ENCODE data around the gene IDUA.
A peak's percentile ranks its signal among the peaks of the same experiment; 100 is the strongest.
"Not testable (repeated sequence)": the region's sequence is repeated elsewhere in the genome, so short reads cannot be mapped to it uniquely, and the experiment has no call there.

The IDUA gene

GRCh38 chr4:968221-968620, 18.6 kb upstream of the IDUA start:
- DNase-seq, result no peak

DNA sequence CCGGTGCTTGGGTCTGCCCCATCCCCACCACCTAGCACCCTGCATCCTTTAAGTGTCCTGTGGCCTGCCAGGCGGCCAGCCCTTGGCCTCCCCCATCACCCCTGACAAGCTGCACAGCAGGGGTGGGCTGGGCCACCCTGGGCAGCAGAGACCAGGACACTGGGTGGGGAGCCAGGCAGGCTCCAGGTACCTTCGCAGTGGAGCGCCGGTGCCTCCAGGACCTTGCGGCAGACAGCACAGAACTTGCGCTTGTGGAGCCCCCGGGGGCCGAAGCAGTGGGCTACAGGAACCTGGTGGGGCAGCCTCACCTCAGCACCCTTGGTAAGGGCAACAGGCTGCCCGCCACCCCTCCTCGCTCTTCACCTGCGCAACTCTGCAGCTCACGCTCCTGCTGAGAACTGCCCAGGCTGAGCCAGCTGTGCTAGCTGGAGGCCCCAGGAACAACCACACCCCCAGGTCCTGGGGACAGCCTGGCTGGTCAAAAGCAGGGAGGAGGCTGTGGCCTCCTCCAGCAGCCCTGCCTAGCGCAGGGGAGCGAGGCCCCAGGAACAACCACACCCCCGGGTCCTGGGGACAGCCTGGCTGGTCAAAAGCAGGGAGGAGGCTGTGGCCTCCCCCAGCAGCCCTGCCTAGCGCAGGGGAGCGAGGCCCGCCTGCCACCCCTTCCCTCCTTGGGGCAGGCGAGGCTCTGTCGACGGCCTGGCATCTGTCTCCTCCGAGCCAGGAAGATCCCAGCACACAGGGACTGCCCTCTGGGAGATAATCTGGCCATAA, 18.0 kb upstream of the IDUA start:
- DNase-seq, result no peak

DNA sequence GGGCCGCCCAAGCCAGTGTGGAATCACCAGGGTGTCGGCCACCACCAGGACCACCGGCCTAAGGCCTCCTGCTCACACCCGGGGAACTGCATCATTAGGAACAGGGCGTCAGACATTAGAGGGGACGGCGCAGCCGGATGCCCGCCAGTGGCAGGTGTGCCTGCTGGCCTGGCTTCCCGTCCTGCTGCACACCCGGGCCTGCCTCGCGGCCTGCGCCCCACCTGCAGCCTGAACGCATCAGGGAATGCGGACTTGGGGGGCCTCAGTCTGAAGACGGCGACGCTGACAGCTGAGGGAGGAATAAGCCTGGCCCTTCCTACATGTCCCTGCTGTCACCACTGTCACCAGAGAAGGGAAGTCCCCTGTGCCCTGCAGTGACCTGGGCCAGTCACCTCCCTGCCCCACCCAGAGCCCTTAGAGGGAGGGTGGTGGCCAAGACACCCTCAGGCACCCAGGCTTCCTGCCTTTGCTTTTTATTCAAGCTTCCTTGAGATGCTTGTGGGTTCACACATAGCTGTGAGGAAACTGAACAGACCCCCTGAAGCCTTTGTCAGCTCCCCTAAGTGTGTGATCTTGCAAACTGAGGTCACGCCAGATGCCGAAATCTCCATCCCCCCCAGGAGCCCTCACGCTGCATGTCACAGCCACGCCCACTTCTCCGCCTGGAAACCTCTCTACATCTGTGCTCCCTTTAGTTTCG, 16.6 kb upstream of the IDUA start:
- DNase-seq, result no peak

DNA sequence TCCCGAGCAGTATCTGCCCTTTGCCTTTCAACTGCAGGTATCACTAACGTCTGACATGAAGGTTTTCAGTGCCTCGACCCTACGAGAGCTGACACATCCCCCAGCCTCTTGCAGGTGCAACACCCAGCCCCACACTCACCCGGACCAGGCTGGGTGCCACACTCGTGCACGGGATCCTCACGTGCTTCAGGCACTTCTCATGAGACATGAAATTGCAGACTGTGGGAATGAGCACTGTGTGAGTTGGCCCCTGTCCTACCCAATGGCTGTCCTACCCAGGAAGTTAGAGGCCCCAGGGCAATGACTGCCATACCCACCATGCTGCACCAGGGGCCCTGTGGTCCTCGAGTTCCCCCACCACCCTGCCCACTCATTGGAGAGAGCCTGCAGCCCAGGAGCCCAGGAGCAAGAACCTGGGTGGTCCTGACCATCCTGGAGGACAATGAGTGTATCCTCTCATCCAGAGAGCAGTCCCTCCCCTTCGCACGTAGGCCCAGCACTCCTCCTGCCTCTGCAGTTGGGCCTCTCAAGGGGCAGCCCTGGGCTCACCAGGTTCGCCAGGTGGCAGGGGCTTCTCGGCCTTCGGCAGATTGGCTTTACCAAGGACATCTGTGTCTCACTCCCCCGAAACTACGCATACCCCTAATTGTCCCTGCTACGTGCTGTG, 15.9 kb upstream of the IDUA start:
- no peak for DNase-seq

DNA sequence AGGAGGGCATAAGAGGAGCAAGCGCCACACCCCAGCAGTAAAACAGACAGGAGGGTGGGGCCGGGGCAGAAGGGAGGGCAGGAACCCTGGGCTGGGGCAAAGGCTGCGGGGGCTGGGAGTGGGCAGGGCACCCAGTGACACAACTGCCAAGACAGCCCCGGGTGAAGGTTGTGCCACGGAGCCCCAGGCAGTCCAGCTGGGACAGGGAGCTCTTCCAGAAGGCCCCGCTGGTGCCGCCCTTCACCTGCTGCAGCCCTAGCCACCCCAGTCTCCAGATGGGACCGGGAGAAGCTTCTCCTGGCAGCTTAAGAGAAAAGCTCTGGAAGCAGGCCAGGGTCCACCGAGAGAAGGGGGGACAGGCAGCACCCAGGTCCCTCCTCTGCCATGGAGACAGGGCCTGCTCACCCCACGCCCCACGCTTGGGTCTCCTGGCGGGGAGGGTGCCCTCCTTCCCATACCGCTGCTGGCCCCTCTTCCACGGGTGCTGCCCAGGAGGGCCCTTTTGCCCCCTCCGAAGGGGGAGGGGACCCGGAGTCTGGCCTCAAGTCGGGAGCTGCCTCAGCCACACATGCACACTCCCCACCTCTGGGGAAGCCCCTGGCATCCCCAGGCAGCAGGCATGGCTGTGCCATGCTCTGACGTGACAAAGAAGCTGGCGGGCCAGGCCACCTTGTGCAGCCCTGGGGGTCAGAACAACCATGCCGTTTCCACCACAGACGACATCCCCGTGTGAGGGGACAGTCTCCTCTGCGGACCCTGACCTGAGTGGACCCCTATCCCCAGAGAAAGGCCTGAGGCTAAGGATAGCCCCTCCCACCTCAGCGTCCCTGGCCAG, 15.0 kb upstream of the IDUA start:
- DNase-seq, result no peak

DNA sequence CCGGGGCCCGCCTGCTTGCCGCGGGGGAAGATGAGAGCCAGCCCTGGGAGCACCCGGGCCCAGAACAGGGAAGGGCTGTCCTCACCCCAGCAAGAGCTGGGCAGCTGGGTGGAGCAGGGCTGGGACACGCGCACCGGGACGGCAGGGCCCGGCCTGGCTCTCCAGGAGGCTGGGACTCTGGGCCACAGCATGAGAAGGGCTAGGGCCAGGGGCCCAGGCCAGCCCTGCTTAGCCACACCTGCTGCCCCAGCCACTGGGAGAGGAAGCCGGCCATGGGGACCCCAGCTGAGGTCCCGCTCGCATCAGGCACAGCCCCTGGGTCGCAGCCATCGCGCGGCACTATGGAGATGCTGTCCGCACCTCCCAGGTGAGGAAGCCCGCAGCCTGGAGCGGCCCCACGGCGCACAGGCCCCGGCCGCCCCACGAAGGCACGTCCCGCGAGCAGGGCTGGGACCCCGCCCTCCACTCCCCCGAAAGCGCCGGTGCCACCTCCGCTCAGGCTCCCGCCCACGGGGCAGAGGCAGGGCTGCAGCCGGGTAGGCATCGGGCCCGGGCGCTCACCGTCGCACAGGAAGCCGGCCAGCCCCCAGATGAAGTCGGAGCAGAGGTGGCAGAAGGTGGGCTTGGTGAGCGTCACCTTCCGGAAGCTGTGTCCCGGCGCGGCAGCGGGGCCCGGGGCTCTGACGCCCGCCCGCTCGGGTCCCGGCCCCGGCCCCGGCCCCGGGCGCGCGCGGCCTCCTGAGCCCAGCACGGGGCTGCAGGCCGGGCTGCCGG, 14.0 kb upstream of the IDUA start:
- no peak for DNase-seq

DNA sequence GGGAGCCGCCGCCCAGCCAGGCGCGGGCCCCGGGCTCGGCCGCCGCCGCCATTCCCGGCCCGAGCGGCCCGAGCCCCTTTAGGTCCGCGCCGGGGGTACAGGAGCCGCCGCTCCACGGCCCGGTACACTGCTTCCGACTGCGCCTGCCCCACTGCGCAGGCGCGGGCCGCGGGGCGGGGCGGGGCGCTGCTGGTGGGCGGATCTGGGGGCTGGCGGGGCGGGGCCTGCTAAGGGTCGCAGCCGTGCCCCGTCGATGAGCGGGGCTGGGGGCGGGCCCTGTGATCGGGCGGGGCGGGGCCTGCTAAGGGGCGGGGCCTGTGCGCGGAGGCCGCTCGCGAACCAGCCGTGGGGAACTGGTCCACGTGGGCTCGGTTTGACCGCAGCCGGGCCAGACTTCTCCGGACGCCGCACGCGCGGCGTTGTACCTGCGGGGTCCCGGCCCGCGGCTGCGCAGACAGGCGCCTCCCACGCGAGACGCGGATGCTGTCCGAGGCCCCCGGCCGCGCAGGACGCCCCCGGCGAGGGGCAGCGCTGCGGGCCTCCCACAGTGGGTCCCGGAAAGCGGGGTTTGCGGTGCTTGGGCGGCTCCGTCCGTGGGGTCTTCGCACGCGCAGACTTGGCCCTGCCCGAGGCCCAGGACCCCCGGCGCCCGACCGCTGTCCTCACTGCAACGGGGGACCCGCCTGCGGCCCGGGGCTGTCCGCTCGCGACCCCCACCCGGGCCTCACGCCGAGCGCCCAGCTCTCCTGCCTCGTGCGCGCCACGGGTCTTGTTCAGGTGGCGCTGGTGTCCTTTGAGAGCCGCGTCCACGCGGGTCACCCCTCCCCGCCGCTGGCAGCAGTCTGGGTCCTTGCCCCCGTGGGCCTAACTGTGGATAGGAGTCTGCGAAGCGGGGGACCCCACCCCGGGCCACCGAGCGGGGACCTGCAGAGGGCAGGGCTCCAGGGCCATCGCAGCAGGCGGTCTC, 13.1 kb upstream of the IDUA start, which contains the start of gene DGKQ:
TSS of gene DGKQ (minus strand) at position 139 of the 967 bp plus-strand sequence. CDS start at position 52, 87 bp downstream.
- DNase-seq, result peak; percentile 24

GRCh38 chr4:974668-975067, 12.2 kb upstream of the IDUA start:
- DNase-seq, result no peak

DNA sequence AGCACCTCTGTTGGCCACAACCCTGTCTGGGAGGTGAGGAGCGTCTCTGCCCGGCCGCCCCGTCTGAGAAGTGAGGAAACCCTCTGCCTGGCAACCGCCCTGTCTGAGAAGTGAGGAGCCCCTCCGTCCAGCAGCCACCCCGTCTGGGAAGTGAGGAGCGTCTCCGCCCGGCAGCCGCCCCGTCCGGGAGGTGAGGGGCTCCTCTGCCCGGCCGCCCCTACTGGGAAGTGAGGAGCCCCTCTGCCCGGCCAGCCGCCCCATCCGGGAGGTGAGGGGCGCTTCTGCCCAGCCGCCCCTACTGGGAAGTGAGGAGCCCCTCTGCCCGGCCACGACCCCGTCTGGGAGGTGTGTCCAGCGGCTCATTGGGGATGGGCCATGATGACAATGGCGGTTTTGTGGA, 10.8 kb upstream of the IDUA start:
- DNase-seq, result not testable (repeated sequence)

GRCh38 chr4:978957-979701, 7.7 kb upstream of the IDUA start:
- DNase-seq, result no peak

DNA sequence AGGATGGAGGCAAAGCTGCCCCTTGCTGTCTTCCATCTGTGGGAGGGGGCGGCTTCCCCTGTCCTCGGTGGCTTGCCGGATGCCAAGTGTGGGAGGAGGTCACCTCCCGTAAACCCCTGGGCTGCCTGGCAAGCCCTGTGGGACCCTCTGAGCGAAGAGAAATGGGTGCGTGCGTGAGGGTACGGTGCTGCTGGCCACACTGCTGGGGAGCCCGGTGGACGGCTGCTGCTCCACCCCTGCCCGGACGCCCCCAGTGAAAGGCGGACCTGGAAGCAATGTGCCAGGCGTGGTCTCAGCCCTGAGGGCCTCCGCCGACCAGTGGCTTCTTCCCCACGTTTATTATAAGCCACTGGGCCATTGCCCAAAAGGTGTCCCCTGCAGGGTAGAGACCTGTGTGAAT, 4.6 kb upstream of the IDUA start:
- DNase-seq, result no peak

DNA sequence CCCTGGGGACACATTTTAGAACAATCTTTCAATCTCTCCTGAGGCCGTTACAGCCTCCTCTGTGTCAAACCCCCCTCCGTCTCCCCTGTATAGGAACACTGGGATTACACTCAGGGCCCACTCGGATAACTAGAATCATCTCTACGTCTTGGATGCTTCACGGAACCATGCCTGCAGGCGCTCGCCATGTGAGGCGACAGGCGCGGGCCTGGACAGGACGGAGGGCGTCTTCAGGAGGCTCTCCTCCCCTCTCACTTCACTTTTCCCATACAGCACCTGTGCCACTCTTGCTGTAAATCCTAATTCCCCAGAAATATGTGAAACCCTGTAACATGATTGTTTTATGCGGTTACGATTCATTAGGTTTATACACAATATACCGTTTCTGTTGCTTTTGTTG, 4.0 kb upstream of the IDUA start:
- DNase-seq, result no peak

GRCh38 chr4:984336-985054, 2.3 kb upstream of the IDUA start:
- DNase-seq, result no peak

GRCh38 chr4:985123-985830, 1.6 kb upstream of the IDUA start:
- no peak for DNase-seq

DNA sequence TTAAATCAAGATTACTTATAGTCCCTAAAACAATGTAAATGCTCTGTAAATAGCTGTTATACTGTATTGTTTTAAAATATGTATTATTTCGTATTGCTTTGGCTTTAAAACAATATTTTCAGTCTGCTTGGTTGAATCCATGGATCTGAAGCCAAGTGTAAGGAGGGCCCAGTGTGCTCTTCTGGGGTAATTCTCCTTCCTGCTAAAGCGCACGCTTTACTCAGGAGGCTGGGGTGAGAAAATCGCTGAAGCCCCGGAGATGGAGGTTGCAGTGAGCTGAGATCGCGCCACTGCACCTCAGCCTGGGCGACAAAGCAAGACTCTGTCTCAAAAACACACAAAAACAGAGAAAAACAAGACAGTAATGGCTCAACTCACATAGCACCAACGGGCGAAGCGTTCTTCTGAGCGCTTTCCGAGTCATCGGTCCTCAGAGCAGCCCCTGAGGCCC, 391 bp upstream of the IDUA start:
- no peak for DNase-seq

- no peak for DNase-seq
Observed at GRCh38 chr4:987624-988513, 1.0 kb downstream of the IDUA start.

Measured in NCI-H2171 (cell line).